GM18508 (cell line): ENCODE measurements around the gene PCED1B.
"Not testable (repeated sequence)": the region's sequence is repeated elsewhere in the genome, so short reads cannot be mapped to it uniquely, and the experiment has no call there.

ENCODE experiments used
- ATAC-seq: cut with Tn5 transposase; IDR thresholded peaks from one replicate; pipeline ENCODE4 v1.9.1; 2021; ENCODE audit warnings: moderate number of reproducible peaks; ENCODE audit not compliant: insufficient read depth, unreplicated experiment

Gene PCED1B

GRCh38 chr12:47079468-47079980 lies at the start of gene PCED1B, which contains the start of gene AMIGO2:
Gene PCED1B (plus strand): TSS chr12:47079621. CDS start chr12:47235064, 155,443 bp downstream.
Gene AMIGO2 (minus strand): TSS chr12:47079959. CDS start chr12:47079002, 957 bp downstream.
- ATAC-seq = no peak

- ATAC-seq = no peak
Measured at GRCh38 chr12:47029903-47030302, 49.5 kb upstream of the PCED1B start.

- ATAC-seq = no peak
Measured at GRCh38 chr12:47032644-47033043, 46.8 kb upstream of the PCED1B start.

- no peak for ATAC-seq
Measured at GRCh38 chr12:47033081-47033480, 46.3 kb upstream of the PCED1B start.

- no peak for ATAC-seq
Measured at GRCh38 chr12:47033789-47034555, 45.4 kb upstream of the PCED1B start.

GRCh38 chr12:47034661-47035060 lies 44.8 kb upstream of the PCED1B start:
- no peak for ATAC-seq

- ATAC-seq = no peak
Measured at GRCh38 chr12:47035484-47035883, 43.9 kb upstream of the PCED1B start.

- ATAC-seq = no peak
Measured at GRCh38 chr12:47038270-47038748, 41.1 kb upstream of the PCED1B start.

- no peak for ATAC-seq
Measured at GRCh38 chr12:47039079-47039478, 40.3 kb upstream of the PCED1B start.

- no peak for ATAC-seq
Measured at GRCh38 chr12:47039756-47040155, 39.7 kb upstream of the PCED1B start.

- ATAC-seq = no peak
Measured at GRCh38 chr12:47041327-47041726, 38.1 kb upstream of the PCED1B start.

GRCh38 chr12:47048541-47048940 lies 30.9 kb upstream of the PCED1B start:
- ATAC-seq = no peak

GRCh38 chr12:47051291-47051690 lies 28.1 kb upstream of the PCED1B start:
- not testable (repeated sequence) for ATAC-seq

- no peak for ATAC-seq
Measured at GRCh38 chr12:47052274-47052673, 27.1 kb upstream of the PCED1B start.

- ATAC-seq = no peak
Measured at GRCh38 chr12:47053961-47054360, 25.5 kb upstream of the PCED1B start.

GRCh38 chr12:47054659-47055058 lies 24.8 kb upstream of the PCED1B start:
- ATAC-seq = no peak

- not testable (repeated sequence) for ATAC-seq
Measured at GRCh38 chr12:47055856-47056255, 23.6 kb upstream of the PCED1B start.

- not testable (repeated sequence) for ATAC-seq
Measured at GRCh38 chr12:47056944-47057343, 22.5 kb upstream of the PCED1B start.

GRCh38 chr12:47058640-47059039 lies 20.8 kb upstream of the PCED1B start:
- not testable (repeated sequence) for ATAC-seq

GRCh38 chr12:47065546-47065945 lies 13.9 kb upstream of the PCED1B start:
- ATAC-seq = no peak

- ATAC-seq = peak; percentile 83
Measured at GRCh38 chr12:47066278-47067025, 13.0 kb upstream of the PCED1B start.
